OCI-LY7 (cell line): ENCODE measurements around the gene ASPDH. TPM values are rescaled to one million over a fixed set of nuclear protein-coding genes. Genes with fewer than 3 reads are reported as not detected.
A peak's percentile ranks its signal among the peaks of the same experiment; 100 is the strongest.

Source experiments
- BruUV-seq: library from RNA; stranded (reverse); fragments of 400-500 nt; replicated peaks from 2 replicates; lab custom pipeline; 2021; lab: Mats Ljungman, UMichigan
- CTCF ChIA-PET: fragments of 300-600 bp; sonication (Branson Sonifier 250); formaldehyde crosslinking; loops from one replicate; lab custom pipeline; 2022; ENCODE audit warnings: antibody characterized with exemption; ENCODE audit not compliant: unreplicated experiment; lab: Charles Lee
- POLR2A ChIA-PET: fragments of 300-600 bp; sonication (Branson Sonifier 250); formaldehyde crosslinking; loops from one replicate; lab custom pipeline; 2022; ENCODE audit warnings: antibody characterized with exemption; lab: Charles Lee
- DNase-seq: peaks from one replicate; pipeline ENCODE4 v3.0.0-alpha.2; 2015; ENCODE audit warnings: low spot score
- H2AFZ ChIP-seq: fragments of 200-600 bp; sonication (generic), shearing (Covaris generic); 2 replicates; pipeline ENCODE4 v1.6.1; 2014; ENCODE audit warnings: mild to moderate bottlenecking, antibody characterized with exemption, low read length, moderate library complexity
- H3K27ac ChIP-seq: fragments of 200-600 bp; sonication (generic); 2 replicates; pipeline ENCODE4 v1.5.1; 2014; ENCODE audit warnings: mixed run types, low read depth, mild to moderate bottlenecking, moderate library complexity, low read length, inconsistent platforms; ENCODE audit not compliant: poor library complexity, severe bottlenecking
- H3K36me3 ChIP-seq: fragments of 200-600 bp; sonication (generic); 2 replicates; pipeline ENCODE4 v1.6.1; 2014; ENCODE audit warnings: mild to moderate bottlenecking, antibody characterized with exemption, low read length, moderate library complexity, mixed read lengths; ENCODE audit not compliant: insufficient read depth
- H3K4me1 ChIP-seq: fragments of 200-600 bp; sonication (generic); 2 replicates; pipeline ENCODE4 v1.5.1; 2014; ENCODE audit warnings: mild to moderate bottlenecking, low read length; ENCODE audit not compliant: insufficient read depth, poor library complexity, severe bottlenecking
- H3K4me2 ChIP-seq: fragments of 200-600 bp; sonication (generic); 2 replicates; pipeline ENCODE4 v1.6.1; 2014; ENCODE audit warnings: mild to moderate bottlenecking, low read length
- H3K4me3 ChIP-seq: fragments of 200-600 bp; sonication (generic); 2 replicates; pipeline ENCODE4 v1.5.1; 2014; ENCODE audit warnings: mild to moderate bottlenecking, low read depth, low read length; ENCODE audit not compliant: poor library complexity, severe bottlenecking
- H3K79me2 ChIP-seq: fragments of 200-600 bp; sonication (generic); 2 replicates; pipeline ENCODE4 v1.6.1; 2016; ENCODE audit warnings: low read depth, mild to moderate bottlenecking, low read length, moderate library complexity, mixed read lengths; ENCODE audit not compliant: insufficient read depth
- H3K9me2 ChIP-seq: fragments of 200-600 bp; sonication (generic); 2 replicates; pipeline ENCODE4 v1.6.1; 2016; ENCODE audit warnings: mild to moderate bottlenecking, low read length, mixed read lengths; ENCODE audit not compliant: insufficient read depth
- H3K9me3 ChIP-seq: fragments of 200-600 bp; sonication (generic); 2 replicates; pipeline ENCODE4 v1.6.1; 2014; ENCODE audit warnings: mild to moderate bottlenecking, mixed run types, low read length, mixed read lengths
- H4K20me1 ChIP-seq: fragments of 200-600 bp; sonication (generic); 2 replicates; pipeline ENCODE4 v1.6.1; 2014; ENCODE audit warnings: mild to moderate bottlenecking, antibody characterized with exemption, low read length, moderate library complexity, mixed read lengths; ENCODE audit not compliant: insufficient read depth
- CTCF ChIP-seq: fragments of 200-600 bp; sonication (generic); conservative IDR thresholded peaks from 2 replicates; pipeline ENCODE4 v1.5.1; 2014; ENCODE audit warnings: mild to moderate bottlenecking, antibody characterized with exemption, low read length, moderate library complexity, mixed read lengths
- EZH2phosphoT487 ChIP-seq: fragments of 200-600 bp; sonication (generic); IDR thresholded peaks from 2 replicates; pipeline ENCODE4 v1.6.1; 2018; ENCODE audit warnings: low read depth, borderline replicate concordance, mild to moderate bottlenecking, mixed run types, antibody characterized with exemption, low read length, moderate library complexity, mixed read lengths
- intact Hi-C: fragments of 100-400 bp; cut with micrococcal nuclease; formaldehyde crosslinking; loops from one replicate; pipeline ENCODE4 v1.10.0; 2022; ENCODE audit not compliant: unreplicated experiment
- total RNA-seq, 2 experiments: library from RNA; depleted of rRNA in 1 of 2; stranded (reverse); fragments of >200 nt in 1 of 2; shearing (Covaris generic) in 1 of 2; gene quantifications; 2 replicates each; pipeline ENCODE4 v1.2.3, GENCODE V29; 2014 to 2022

Gene ASPDH
- total RNA-seq, 2 experiments from 2014 or later: not detected

- no peak overlapping the region for H3K27ac ChIP-seq
- peaks cover 63% of the 10 kb centered on the region for H3K36me3 ChIP-seq
- CTCF ChIA-PET: no interaction called here
- no peaks in the 10 kb centered on the region for H3K4me1 ChIP-seq
- no peak for DNase-seq
- no peaks in the 10 kb centered on the region for H3K79me2 ChIP-seq
- H4K20me1 ChIP-seq: no peaks in the 10 kb centered on the region
- H2AFZ ChIP-seq: no peak overlapping the region
- BruUV-seq: no TSS peak
- H3K9me3 ChIP-seq: peaks cover 13% of the 10 kb centered on the region
- intact Hi-C loops: no loop called here
- H3K4me2 ChIP-seq: no peak overlapping the region
- no peaks in the 10 kb centered on the region for H3K9me2 ChIP-seq
- H3K4me3 ChIP-seq: no peak overlapping the region
- TF ChIP-seq EZH2phosphoT487 (no peak), CTCF (no peak)
- POLR2A ChIA-PET: no interaction called here
These were observed 28.3 kb downstream of the ASPDH start for GRCh38 chr19:50485284-50485955.

- Histone ChIP-seq H3K79me2 (peaks cover 7% of the 10 kb centered on the region), H2AFZ (no peak overlapping the region), H3K9me3 (peaks cover 20% of the 10 kb centered on the region), H3K27ac (no peak overlapping the region), H3K36me3 (peaks cover 88% of the 10 kb centered on the region), H3K4me3 (no peak overlapping the region), H3K9me2 (no peaks in the 10 kb centered on the region), H3K4me1 (no peaks in the 10 kb centered on the region), H3K4me2 (no peak overlapping the region), H4K20me1 (no peaks in the 10 kb centered on the region)
- ChIA-PET POLR2A (no interaction called here), CTCF (interaction anchor here (0.6 kb wide), 1 partner anchor 73 kb away, joined by 3 read pairs; no protein-coding TSS in a partner anchor)
- TF ChIP-seq EZH2phosphoT487: no peak
- TF ChIP-seq CTCF: no peak
- TSS peak; percentile 76 for BruUV-seq
- DNase-seq: no peak
- intact Hi-C loops: no loop called here
These were observed 30.8 kb downstream of the ASPDH start for GRCh38 chr19:50482916-50483315.

GRCh38 chr19:50482271-50482855 lies 31.4 kb downstream of the ASPDH start:
- Histone ChIP-seq H3K36me3 (peaks cover 94% of the 10 kb centered on the region), H3K79me2 (peaks cover 13% of the 10 kb centered on the region), H4K20me1 (no peaks in the 10 kb centered on the region), H2AFZ (no peak overlapping the region), H3K9me3 (peaks cover 25% of the 10 kb centered on the region), H3K4me2 (no peak overlapping the region), H3K9me2 (no peaks in the 10 kb centered on the region), H3K4me1 (peaks cover 5% of the 10 kb centered on the region), H3K4me3 (no peak overlapping the region), H3K27ac (no peak overlapping the region)
- CTCF ChIA-PET: interaction anchor here (0.6 kb wide), 1 partner anchor 74 kb away, joined by 3 read pairs; no protein-coding TSS in a partner anchor
- DNase-seq: no peak
- intact Hi-C loops: no loop called here
- POLR2A ChIA-PET: no interaction called here
- TF ChIP-seq CTCF: no peak
- TF ChIP-seq EZH2phosphoT487: no peak
- no TSS peak for BruUV-seq
